Liver (tissue), 3 donors: ENCODE measurements around the gene FKBP1B.

Experiments used
- EGR1 ChIP-seq, 2 donors: IDR thresholded peaks; 2 replicates each; pipeline ENCODE4 v1.6.1; 2016 to 2018; ENCODE audit warnings: antibody characterized with exemption in 2 of 2, low read depth in 2 of 2
- FOXA2 ChIP-seq: IDR thresholded peaks from 2 replicates; pipeline ENCODE4 v1.6.1; 2016; ENCODE audit warnings: antibody characterized with exemption
- GABPA ChIP-seq, 2 donors: IDR thresholded peaks in 1 of 2; conservative IDR thresholded peaks in 1 of 2; 2 replicates each; pipeline ENCODE4 v1.6.1; 2016; ENCODE audit warnings: antibody characterized with exemption in 2 of 2, mild to moderate bottlenecking in 1 of 2, moderate library complexity in 1 of 2
- JUND ChIP-seq, 2 donors: IDR thresholded peaks; 2 replicates each; pipeline ENCODE4 v1.6.1; 2016; ENCODE audit warnings: antibody characterized with exemption in 2 of 2
- RAD21 ChIP-seq, 2 donors: IDR thresholded peaks; 2 replicates each; pipeline ENCODE4 v1.6.1; 2016; ENCODE audit warnings: antibody characterized with exemption in 2 of 2, mild to moderate bottlenecking in 2 of 2
- TAF1 ChIP-seq: conservative IDR thresholded peaks from 2 replicates; pipeline ENCODE4 v1.6.1; 2016; ENCODE audit warnings: antibody characterized with exemption, mild to moderate bottlenecking
- YY1 ChIP-seq: IDR thresholded peaks from 2 replicates; pipeline ENCODE4 v1.6.1; 2016; ENCODE audit warnings: antibody characterized with exemption, mild to moderate bottlenecking
- TF ChIP-seq, protein P1 (sequence below): fragments of 150-350 bp; IDR thresholded peaks from 2 replicates; pipeline ENCODE4 v1.5.1; 2017; ENCODE audit warnings: improper control_type of control experiment, low read depth, low read length; ENCODE audit not compliant: missing input control
- TF ChIP-seq, protein P2 (sequence below): IDR thresholded peaks from 2 replicates; pipeline ENCODE4 v1.6.1; 2016; ENCODE audit warnings: antibody characterized with exemption
- TF ChIP-seq, protein P3 (sequence below): IDR thresholded peaks from 2 replicates; pipeline ENCODE4 v1.6.1; 2016; ENCODE audit warnings: antibody characterized with exemption
- TF ChIP-seq, protein P4 (sequence below): IDR thresholded peaks from 2 replicates; pipeline ENCODE4 v1.6.1; 2016; ENCODE audit warnings: antibody characterized with exemption, mild to moderate bottlenecking
- TF ChIP-seq, protein P5 (sequence below): IDR thresholded peaks from 2 replicates; pipeline ENCODE4 v1.6.1; 2016; ENCODE audit warnings: antibody characterized with exemption
- donor health status: healthy.
- donor health status: healthy.

DNA sequence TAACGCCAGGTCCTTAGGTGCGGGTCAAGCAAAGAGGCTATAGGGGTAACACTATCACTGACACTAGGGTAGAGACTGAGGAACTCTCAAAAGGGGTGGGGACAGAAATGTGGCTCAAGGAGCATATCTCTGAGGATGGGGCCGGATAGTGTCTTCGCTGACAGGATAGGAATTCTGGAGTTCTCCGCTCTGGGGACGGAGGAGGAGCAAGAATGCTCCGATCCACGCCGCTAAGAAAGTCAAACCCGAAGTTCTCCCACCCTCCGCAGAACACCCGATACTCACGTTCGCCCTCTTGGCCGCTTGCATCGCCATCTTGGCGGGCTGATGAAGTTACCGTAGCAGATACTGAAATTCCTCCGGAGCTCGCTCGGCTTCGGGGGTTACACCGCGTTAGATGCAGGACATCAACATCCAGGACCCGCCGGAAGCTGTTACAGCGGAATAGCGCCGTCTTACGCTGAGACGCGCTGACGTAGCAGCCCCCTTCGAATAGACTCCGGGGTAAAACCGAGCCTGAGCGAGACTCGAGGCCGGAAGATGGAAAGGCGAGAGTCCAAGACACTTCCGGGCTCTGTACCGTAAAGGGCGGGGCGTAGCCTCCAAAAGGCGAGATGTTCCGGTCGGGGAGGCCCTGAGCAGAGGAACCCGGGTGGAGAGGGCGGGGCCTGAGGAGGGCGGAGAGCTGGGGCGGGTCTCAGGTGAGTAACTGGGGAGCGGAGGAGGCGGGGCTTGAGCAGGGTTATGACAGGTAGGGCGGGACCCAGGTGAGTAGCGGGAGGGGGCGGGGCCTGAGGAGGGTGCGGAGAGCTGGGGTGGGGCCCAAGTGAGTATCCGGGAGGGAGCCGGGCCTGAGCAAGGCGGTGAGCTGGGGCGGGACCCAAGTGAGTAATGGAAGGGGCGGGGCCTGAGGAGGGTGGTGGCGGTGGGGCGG lies 26.6 kb downstream of the FKBP1B start, which contains the start of gene SF3B6:
- TF ChIP-seq FOXA2: peak; percentile 30
- TF ChIP-seq RAD21 (IDR thresholded peaks at IDR 0.05): peak; percentile 36 to 56
- TF ChIP-seq, protein P1, sequence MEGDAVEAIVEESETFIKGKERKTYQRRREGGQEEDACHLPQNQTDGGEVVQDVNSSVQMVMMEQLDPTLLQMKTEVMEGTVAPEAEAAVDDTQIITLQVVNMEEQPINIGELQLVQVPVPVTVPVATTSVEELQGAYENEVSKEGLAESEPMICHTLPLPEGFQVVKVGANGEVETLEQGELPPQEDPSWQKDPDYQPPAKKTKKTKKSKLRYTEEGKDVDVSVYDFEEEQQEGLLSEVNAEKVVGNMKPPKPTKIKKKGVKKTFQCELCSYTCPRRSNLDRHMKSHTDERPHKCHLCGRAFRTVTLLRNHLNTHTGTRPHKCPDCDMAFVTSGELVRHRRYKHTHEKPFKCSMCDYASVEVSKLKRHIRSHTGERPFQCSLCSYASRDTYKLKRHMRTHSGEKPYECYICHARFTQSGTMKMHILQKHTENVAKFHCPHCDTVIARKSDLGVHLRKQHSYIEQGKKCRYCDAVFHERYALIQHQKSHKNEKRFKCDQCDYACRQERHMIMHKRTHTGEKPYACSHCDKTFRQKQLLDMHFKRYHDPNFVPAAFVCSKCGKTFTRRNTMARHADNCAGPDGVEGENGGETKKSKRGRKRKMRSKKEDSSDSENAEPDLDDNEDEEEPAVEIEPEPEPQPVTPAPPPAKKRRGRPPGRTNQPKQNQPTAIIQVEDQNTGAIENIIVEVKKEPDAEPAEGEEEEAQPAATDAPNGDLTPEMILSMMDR: no peak
- TF ChIP-seq, protein P2, sequence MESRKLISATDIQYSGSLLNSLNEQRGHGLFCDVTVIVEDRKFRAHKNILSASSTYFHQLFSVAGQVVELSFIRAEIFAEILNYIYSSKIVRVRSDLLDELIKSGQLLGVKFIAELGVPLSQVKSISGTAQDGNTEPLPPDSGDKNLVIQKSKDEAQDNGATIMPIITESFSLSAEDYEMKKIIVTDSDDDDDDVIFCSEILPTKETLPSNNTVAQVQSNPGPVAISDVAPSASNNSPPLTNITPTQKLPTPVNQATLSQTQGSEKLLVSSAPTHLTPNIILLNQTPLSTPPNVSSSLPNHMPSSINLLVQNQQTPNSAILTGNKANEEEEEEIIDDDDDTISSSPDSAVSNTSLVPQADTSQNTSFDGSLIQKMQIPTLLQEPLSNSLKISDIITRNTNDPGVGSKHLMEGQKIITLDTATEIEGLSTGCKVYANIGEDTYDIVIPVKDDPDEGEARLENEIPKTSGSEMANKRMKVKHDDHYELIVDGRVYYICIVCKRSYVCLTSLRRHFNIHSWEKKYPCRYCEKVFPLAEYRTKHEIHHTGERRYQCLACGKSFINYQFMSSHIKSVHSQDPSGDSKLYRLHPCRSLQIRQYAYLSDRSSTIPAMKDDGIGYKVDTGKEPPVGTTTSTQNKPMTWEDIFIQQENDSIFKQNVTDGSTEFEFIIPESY: peak; percentile 92
- TF ChIP-seq EGR1 (IDR thresholded peaks at IDR 0.05; ENCODE audit: low read depth in 2 of 2): peak; percentile 63 to 85
- no peak for TF ChIP-seq TAF1
- peak; percentile 65 to 79 for TF ChIP-seq JUND (IDR thresholded peaks at IDR 0.05)
- TF ChIP-seq, protein P3, sequence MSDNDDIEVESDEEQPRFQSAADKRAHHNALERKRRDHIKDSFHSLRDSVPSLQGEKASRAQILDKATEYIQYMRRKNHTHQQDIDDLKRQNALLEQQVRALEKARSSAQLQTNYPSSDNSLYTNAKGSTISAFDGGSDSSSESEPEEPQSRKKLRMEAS: peak; percentile 95
- TF ChIP-seq, protein P4, sequence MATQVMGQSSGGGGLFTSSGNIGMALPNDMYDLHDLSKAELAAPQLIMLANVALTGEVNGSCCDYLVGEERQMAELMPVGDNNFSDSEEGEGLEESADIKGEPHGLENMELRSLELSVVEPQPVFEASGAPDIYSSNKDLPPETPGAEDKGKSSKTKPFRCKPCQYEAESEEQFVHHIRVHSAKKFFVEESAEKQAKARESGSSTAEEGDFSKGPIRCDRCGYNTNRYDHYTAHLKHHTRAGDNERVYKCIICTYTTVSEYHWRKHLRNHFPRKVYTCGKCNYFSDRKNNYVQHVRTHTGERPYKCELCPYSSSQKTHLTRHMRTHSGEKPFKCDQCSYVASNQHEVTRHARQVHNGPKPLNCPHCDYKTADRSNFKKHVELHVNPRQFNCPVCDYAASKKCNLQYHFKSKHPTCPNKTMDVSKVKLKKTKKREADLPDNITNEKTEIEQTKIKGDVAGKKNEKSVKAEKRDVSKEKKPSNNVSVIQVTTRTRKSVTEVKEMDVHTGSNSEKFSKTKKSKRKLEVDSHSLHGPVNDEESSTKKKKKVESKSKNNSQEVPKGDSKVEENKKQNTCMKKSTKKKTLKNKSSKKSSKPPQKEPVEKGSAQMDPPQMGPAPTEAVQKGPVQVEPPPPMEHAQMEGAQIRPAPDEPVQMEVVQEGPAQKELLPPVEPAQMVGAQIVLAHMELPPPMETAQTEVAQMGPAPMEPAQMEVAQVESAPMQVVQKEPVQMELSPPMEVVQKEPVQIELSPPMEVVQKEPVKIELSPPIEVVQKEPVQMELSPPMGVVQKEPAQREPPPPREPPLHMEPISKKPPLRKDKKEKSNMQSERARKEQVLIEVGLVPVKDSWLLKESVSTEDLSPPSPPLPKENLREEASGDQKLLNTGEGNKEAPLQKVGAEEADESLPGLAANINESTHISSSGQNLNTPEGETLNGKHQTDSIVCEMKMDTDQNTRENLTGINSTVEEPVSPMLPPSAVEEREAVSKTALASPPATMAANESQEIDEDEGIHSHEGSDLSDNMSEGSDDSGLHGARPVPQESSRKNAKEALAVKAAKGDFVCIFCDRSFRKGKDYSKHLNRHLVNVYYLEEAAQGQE: peak; percentile 63
- peak; percentile 97 to 99 for TF ChIP-seq GABPA (IDR thresholded peaks at IDR 0.05 in 1 of 2, conservative IDR thresholded peaks at IDR 0.05 in 1 of 2)
- TF ChIP-seq, protein P5, sequence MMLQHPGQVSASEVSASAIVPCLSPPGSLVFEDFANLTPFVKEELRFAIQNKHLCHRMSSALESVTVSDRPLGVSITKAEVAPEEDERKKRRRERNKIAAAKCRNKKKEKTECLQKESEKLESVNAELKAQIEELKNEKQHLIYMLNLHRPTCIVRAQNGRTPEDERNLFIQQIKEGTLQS: peak; percentile 73
- TF ChIP-seq YY1: peak; percentile 90
